ENCODE data around the gene GPHN.
"Not testable (repeated sequence)": the region's sequence is repeated elsewhere in the genome, so short reads cannot be mapped to it uniquely, and the experiment has no call there.

GPHN gene

DNA sequence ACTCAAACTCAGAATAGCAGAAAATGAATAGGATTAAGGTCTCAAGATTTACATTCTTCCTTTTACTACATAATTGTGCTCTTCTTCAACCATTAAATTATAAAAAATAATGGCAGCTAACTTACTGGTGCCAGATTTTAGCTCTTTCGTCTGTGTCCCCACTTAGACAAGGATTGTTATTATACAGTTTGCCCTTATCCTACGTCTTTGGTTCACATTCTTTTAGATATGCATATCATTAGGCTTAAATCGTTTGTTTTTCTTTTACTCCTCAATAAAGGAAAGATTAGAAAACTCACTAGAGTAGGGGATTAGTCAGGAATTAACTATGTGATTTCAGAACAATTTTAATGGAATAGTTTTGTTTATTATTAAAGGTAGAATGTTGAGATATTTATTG lies 551.6 kb downstream of the GPHN start:
- DNase-seq (ENCODE audit: low read depth) = no peak

DNA sequence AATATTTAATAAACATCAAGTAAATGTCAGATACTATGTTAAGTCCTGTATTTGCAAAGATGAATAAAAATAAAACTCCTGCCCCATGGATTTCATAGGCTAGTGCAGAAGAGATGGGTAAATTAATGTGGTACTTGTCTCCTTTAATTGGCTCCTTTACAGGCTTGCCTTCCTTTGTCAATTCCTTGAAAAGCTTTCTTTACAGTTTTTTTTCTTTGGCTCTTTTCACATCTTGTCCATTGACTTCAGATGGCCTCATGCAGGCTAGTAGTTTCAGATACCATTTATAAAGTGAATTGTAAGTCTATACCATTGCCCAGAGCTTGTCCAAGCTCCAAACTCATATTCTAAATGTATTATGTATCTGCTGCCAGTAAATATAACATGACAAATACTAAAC lies 552.6 kb downstream of the GPHN start:
- no peak for DNase-seq (ENCODE audit: low read depth)

DNA sequence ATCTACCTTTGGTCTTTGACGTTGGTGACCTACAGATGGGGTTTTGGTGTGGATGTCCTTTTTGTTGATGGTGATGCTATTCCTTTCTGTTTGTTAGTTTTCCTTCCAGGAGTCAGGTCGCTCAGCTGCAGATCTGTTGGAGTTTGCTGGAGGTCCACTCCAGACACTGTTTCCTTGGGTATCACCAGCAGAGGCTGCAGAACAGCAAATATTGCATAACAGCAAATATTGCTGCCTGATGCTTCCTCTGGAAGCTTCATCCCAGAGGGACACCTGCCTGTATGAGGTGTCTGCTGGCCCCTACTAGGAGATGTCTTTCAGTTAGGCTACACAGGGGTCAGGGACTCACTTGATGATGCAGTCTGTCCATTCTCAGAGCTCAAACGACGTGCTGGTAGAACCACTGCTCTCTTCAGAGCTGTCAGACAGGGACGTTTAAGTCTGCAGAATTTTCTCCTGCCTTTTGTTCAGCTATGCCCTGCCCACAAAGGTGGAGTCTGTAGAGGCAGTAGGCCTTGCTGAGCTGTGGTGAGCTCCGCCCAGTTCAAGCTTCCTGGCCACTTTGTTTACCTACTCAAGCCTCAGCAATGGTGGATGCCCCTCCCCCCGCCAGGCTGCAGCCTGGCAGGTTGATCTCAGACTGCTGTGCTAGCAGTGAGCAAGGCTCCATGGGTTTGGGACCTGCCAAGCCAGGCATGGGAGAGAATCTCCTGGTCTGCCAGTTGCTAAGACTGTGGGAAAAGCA lies 559.3 kb downstream of the GPHN start:
- not testable (repeated sequence) for DNase-seq (ENCODE audit: low read depth)

DNA sequence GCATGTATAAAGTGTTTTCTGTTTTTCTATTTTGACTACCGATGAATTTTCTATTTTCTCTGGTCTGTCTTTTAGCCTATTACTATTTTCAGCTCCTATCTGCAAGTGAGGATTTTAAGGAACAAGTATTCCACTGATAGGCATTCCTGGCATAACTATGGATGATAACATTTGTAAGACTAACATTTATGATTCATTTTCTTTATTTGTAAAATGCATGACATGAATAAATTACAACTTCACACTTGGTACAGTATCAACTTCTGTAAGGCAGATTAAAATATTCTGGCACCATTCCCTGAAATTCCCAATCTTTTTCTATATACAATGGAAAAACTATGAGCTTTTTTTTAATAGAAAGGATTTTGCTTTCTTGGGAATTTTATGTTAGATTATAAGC lies 560.3 kb downstream of the GPHN start:
- no peak for DNase-seq (ENCODE audit: low read depth)

DNA sequence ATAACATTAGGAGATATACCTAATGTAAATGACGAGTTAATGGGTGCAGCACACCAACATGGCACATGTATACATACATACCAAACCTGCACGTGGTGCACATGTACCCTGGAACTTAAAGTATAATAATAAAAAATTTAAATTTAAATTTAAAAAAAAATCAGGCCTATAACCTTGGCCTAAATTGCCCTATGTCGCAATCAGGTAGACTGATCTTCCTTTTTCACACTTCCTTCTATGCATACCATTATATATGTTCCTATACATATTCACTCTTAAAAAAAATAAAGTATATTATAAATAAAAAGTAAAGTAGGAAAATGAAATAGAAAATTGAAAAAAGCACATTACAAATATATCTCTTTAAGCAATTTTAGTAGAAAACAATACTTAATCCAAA lies 563.6 kb downstream of the GPHN start:
- no peak for DNase-seq (ENCODE audit: low read depth)

DNA sequence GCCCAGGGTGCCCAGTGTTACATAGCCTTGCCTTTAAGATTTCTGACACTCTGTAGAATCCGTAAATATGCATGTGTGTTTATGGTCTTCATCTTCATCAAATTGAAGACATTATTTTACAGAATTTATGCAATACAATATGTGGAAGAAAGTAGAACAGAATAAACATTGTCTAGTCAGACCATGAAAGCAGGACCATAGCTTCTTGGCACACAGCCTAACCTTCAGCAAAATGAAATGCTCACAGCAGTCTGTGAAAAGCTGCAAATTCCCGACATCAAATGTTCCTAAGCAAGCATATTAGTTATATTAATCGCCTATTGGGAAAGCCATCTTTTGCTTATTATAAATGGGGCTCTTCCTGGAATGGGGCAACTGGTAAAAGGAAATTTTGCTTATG lies 570.0 kb downstream of the GPHN start:
- no peak for DNase-seq (ENCODE audit: low read depth)

DNA sequence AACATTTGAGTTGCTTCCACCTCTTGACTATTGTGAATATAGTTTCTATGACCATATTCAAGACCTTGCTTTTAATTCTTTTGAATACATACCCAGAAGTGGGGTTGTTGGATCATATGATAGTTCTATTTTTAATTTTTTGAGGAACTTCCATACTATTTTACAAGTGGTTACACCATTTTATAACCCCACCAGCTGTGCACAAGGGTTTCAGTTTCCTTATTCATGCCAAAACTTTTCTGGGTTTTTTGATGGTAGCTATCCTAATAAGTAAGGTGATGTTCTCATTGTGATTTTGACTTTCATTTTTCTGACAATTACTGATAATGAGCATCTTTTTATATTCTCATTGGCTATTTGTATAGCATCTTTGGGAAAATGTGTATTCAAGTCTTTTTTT lies 571.9 kb downstream of the GPHN start:
- DNase-seq (ENCODE audit: low read depth) = no peak

DNA sequence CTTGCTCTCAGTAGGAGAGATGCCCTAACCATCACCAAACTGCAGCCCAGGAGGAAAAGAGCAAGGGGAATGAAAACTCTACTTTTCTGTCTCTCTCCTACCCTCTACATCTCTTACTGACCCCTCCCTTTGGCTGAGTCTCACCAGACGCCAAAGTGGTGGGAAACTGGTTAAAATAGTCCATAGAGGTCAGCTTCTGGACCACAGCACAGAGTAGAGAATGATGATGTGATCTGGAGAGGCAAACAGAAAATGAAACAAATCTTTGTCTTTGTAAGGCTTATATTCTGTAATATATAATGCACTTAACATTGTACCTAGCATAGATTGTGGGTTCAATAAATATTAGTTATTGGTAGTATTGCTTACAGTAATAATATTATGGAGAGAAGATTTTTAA lies 600.3 kb downstream of the GPHN start:
- DNase-seq (ENCODE audit: low read depth) = no peak

DNA sequence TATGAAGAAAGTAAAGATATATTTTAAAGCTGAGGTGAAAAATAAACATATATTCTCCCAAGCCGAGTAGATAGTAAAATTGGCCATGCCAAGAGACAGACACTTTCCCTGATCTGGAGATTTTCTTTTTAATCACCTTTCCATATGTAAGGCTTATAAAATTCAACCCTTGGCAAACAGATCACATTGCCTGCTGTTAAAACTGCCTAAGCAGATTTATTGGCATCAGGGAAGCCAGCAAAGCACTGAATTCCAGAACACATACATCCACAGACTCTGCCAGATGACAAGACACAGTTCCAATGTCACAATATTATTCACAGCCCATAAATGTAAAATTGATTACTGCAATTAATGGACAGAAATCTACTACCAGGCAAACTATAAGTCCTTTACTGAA lies 603.1 kb downstream of the GPHN start:
- no peak for DNase-seq (ENCODE audit: low read depth)

DNA sequence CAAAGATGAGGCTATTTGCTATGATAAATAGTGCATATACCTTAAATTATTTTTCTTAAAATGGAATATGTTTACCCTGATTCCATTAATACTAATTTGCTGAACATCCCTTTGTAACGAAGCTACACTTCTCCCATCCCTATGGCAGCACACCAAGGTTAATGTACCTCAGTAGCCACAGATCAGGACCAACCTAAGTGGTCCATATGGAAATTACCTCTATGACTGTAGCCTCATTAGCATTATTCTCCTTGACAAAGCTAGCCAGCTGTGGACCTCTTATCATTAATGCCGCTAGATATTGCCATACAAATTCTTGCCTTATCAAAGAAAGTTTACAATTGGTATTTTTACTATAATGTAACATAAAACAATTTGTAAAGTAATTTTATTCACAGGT lies 604.4 kb downstream of the GPHN start:
- DNase-seq (ENCODE audit: low read depth) = no peak

DNA sequence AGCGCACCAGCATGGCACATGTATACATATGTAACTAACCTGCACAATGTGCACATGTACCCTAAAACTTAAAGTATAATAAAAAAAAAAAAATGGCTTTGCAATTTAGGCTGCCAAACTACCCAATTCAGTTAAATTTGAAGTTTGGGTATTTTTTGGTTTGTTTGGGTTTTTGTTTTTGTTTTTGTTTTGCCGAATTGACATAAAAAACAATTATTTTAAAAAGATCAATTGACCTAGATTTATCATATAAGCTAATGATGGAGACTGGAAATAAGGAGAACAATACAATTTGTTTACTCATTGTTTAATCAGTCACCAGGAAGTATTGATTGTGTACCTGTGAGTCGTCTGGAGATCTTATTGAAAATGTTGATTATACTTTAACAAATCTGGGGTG lies 619.2 kb downstream of the GPHN start:
- no peak for DNase-seq (ENCODE audit: low read depth)

DNA sequence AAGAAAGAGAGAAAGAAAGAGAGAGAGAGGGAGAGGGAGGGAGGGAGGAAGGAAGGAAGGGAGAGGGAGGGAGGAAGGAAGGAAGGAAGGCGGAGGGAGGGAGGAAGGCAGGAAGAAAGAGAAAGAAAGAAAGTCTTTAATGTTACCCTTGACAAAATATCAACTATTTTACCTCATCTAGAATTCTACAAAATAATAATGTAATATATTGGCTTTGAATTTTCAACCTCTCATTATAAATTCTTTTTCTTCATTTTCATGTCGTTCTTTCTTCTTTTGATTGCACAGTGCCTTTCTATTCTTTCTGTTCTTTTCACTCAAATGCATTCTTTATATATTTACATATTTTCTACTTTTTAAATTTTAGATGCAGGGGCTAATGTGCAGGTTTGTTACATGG lies 621.8 kb downstream of the GPHN start:
- DNase-seq (ENCODE audit: low read depth) = no peak

DNA sequence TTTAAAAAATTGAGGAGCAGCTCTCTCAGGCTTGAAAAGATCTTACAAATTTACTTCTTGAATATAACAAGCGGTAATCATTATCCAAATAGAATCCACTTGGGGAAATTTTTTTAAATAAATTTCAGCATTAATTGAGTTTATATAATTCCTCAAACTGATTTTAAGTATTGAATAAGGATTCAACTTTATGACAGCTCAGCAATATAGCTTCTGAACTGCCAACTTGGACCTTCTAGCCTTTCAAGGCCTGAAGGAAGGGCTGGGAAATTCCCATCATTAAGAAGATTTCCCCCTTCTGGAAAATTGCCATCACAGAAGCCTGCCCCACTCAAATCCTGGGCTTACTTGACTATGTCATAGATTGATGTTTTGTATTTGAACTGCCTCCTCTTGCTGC lies 623.7 kb downstream of the GPHN start:
- no peak for DNase-seq (ENCODE audit: low read depth)

DNA sequence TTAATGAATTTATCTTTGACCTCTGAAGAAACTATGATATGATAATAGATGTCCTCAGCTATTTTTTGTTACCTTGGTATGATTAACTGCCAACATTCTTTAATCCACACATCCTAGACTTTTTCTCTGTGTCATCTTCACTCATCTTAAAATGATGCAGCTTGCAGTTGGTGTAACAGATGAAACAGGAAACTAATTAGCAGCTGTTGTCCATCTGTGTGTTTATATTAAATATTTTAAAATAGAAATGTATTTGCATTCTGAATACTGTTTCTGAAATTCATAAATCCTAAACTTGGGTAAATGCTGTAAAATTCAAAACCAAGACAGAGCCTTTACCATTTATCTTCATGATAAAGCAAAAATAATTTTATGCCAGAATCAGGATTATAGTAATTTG lies 625.2 kb downstream of the GPHN start:
- no peak for DNase-seq (ENCODE audit: low read depth)

DNA sequence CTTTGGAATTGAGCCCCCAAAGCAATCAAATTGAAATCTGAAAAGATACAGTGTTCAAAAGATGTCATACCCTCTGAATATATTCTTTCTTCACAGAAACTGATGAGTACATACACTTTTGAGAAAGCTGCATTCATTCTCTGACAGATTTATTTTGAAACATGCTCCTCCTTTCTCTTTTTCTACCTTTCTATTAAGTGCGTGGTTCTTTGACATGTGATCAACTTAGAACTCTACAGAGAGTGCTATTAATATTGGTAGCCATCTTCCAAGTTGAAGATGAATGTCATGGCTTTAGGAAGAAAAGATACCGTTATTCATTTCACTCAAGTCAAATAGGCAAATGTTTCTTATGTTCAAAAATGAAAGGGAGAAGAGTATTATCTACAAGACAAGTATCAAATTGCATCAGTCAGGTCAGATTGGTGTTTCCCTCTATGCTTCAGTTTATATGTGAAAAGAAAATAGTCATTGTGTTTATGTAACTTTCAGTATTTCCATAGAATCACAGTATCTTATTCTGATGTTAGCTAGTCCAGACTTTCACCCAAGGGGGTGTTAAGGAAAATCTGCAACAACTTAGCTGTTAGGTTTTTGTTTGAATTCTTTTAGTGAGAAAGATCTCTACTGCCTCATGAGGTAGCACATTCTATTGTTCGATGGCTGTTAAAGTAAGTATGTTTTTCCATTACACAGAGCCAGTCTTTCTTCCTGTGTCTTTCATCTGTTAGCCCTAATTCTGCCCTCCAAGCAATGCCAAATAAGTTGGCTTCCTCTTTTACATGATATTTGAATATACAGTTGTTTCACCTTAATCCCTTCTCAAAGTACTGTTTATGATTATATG lies 625.9 kb downstream of the GPHN start:
- no peak for DNase-seq (ENCODE audit: low read depth)

DNA sequence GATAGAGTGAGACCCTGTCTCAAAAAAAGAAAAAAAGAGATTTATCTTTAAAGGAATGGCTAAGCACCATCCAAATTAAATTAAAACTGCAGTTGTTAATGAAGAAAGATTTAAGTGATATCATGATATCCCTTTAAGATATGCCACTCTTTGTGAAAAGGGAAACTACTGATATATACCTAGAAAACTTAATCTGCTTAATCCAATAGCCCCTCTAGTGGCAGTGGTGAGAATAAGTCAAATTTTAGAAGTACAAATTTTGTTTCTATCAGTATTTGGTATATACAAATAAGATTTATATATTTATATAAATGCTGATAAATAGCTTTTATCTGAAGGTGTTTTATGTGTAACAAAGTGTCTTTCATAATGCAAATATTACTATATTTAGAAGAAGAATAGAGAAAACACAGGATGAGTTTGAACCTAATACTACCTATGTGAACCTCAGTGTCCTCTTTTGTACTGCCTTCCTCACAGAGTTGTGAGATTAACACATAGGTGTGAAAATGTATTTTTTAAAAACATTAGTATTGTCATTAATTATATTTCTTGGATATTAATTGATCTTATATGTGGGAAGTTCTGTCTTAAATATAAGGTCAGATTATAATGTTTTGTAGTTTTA lies 629.9 kb downstream of the GPHN start:
- no peak for DNase-seq (ENCODE audit: low read depth)

DNA sequence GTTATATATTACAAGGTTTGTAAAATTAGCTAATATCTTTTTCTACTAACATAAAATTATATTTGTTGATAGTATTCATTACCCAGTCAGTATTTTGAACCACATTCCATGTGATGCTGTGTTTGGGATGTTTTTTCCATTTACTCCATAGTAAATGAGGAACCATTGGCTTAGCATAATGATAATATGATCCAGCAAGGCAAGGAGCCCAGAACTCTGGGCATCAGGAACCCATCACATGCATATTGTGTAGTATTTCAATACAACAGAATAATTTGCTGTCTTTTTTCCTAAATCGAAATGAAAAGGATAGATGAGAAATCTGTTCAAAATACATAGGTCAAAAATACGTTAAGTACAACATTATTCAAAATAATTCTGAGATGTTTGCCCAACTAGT lies 632.6 kb downstream of the GPHN start:
- no peak for DNase-seq (ENCODE audit: low read depth)

DNA sequence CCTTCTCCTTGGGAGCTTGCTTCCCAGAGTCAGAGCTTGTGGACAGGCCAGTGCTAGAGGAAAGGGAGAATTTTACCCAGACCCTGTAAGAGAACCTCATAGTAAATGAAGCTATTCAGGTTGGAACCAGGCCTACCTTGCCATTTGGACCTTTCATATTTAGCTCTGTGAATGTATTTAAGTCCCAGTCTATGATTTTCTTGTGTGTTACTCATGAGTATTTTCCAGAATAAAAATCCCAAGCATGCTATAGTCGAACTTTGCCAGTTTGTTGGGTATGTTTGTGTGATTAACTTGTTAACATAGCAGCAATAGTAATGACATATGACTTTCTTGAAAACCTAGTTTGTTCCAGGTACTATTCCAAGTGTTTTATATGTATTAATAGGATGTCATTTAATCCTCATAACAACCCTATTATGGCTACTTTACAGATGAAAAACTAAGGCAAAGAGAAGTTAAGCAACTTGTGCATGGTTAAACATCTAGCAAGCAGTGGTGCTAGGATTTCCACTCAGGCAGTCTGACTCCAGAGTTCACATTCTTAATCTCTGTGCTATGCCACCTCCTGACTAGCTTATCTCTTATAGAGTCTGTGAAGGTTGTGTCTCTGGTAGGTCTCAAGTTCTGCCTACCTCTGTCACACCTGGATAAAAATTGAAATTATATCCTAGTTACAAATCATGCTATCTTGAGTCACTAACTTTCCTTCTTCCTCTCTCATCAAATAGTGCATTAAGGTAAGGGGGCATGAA lies 633.4 kb downstream of the GPHN start:
- DNase-seq (ENCODE audit: low read depth) = no peak

DNA sequence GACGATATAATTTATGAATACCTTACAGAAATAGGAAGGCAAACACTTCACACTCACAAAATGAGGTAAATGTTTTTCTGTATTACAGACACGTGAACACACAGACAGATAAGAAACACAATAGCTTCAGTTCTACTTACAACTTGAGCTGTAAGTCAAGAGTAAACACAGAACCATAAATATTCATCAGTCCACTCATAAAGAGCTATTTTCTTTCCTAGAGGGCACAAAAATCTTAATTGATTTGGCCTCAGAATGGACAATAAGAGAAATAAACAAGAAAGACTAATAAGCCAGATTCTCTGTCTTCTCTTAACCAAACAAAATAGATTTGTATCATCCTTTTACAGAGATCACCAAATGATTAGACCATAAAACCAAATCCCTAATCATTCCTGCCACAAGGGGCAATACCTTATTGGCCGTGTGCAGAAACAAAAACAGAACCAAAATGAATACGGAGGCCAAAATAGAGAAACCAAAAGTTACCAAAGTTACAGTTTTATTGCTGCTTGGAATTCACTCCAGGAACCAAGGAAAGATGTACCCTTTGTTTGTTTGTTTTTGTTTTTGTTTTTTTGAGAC lies 643.2 kb downstream of the GPHN start:
- DNase-seq (ENCODE audit: low read depth) = no peak

DNA sequence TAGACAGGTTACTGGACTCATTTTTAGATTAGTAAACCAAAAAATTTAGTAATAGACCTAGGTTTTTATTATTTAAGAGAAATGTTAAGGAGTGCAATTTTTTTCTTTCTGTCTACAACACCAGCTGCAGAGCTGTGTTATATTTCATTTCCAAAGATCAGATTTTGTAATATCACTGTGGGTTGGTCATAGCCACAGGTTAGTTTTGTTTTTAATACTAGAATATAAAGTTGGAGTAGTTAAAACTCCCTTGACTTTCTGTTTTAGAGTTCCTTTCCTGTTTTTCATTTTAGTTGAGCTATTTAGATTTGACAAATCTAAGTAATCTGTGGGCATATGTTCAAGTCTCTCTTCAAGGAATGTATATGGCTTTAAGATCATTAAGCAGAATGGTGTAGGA lies 650.6 kb downstream of the GPHN start:
- no peak for DNase-seq (ENCODE audit: low read depth)

DNA sequence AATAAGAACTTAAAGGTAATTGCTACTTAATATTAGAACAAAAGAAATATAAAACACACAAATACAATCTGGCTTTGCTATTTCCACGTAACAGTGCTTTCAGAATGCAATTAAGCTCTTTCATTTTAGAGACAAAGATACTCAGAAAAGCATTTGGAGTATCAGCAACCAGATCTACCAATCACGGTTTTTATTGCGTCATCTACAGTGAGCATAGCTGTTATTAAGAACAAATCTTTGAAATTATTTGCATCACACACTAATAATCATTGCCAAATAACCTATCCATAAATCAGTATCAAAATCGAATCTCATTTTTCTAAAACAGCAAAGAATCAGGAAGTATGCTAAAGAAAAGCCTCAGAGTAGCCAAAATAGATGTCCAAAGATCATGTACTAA lies 654.4 kb downstream of the GPHN start:
- no peak for DNase-seq (ENCODE audit: low read depth)

DNA sequence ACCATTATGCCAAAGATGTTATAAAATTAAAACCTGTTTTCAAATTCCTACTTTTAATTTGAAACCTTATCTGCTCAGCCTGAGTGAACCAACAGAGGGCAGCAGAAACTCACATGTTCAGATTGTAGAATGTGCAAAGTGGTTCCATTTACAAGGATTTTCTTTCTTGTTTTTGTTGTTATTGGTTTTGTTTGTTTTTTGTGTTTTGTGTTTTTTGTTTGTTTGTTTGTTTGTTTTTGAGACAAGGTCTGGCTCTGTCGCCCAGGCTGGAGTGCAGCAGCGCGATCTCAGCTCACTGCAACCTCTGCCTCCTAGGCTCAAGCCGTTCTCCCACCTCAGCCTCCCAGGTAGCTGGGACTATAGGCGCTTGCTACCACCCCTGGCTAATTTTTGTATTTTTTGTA lies 658.5 kb downstream of the GPHN start:
- DNase-seq (ENCODE audit: low read depth) = peak; percentile 20

Data from GM04504 (cell line).